ENCODE data around the gene PHF11. TPM values are rescaled to one million over a fixed set of nuclear protein-coding genes. Genes with fewer than 3 reads are reported as not detected.

Gene PHF11
- total RNA-seq, 4 donors from 2014 or later: 12.9 to 31.3 (median 19.6) TPM

DNA sequence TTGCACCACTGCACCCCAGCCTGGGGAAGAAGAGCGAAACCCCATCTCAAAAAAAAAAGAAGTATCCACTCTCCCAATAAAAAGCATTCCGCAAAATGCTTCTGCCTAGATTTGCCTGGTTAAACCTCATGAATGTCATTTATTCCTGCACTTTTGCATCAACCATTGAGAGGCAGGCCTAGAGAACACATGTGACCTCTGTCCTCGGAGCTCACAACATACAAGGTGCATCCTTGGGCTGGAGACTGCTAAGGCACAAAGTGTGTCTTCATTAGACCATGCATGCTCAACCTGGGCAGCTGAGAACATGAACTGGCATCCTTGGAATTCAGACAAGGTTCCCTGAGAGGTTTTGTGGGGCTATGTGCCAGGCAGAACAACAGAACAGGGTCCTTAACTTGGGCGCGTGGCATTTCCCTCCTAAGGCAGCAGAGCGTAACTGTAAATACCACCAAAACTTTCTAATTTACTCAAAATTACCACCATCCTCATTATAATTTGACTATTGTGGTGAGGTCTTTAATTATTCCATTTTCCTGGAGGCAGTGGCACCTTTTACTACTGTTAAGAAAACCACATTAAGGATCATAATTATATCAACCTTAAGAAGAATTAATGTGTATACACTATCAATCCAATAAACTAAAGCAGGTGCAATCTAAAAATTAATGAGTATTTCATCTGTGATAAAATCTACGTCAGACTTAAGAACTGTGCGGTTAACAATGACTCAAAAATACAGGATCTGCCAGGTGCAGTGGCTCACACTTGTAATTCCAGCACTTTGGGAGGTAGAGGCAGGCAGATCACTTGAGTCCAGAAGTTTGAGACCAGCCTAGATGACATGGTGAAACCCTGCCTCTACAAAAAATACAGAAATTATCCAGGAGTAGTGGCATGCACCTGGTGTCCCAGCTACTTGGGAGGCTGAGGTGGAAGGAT is 75.8 kb downstream of the PHF11 start:
- no peak overlapping the region for H3K4me3 ChIP-seq
- no peak for TF ChIP-seq POLR2A (IDR thresholded peaks at IDR 0.05)
- TF ChIP-seq, protein P1, sequence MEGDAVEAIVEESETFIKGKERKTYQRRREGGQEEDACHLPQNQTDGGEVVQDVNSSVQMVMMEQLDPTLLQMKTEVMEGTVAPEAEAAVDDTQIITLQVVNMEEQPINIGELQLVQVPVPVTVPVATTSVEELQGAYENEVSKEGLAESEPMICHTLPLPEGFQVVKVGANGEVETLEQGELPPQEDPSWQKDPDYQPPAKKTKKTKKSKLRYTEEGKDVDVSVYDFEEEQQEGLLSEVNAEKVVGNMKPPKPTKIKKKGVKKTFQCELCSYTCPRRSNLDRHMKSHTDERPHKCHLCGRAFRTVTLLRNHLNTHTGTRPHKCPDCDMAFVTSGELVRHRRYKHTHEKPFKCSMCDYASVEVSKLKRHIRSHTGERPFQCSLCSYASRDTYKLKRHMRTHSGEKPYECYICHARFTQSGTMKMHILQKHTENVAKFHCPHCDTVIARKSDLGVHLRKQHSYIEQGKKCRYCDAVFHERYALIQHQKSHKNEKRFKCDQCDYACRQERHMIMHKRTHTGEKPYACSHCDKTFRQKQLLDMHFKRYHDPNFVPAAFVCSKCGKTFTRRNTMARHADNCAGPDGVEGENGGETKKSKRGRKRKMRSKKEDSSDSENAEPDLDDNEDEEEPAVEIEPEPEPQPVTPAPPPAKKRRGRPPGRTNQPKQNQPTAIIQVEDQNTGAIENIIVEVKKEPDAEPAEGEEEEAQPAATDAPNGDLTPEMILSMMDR (IDR thresholded peaks at IDR 0.05): no peak
- intact Hi-C loops (cut with DNase I): no loop called here
- WGBS, 2 donors: 76 to 86% methylated on average over 8 of the region's 8 CpGs
- no peaks in the 10 kb centered on the region for H3K9me3 ChIP-seq
- peaks cover 5 to 47% (median 17%) of the 10 kb centered on the region in 3 donors for H3K4me1 ChIP-seq
- H3K36me3 ChIP-seq: peaks cover 0 to 5% (median 0%) of the 10 kb centered on the region in 3 donors
- H3K27me3 ChIP-seq: peaks cover 0 to 25% (median 0%) of the 10 kb centered on the region in 4 donors
- no peak overlapping the region for H3K27ac ChIP-seq
- DNase-seq: no peak

Other genes starting within 250 kb of the PHF11 start
- 1 to 10 TPM; 1.1 to 4.0 (median 2.8) TPM for gene CDADC1, start 248.0 kb upstream of the PHF11 start, total RNA-seq
- 10 to 100 TPM; 16.9 to 29.2 (median 21.2) TPM for gene CAB39L, start 51.9 kb upstream of the PHF11 start, total RNA-seq
- 1 to 10 TPM; 2.3 to 9.0 (median 4.8) TPM for gene SETDB2, start 51.7 kb upstream of the PHF11 start, total RNA-seq
- 10 to 100 TPM in 1 of 4 donors, 1 to 10 TPM in 3; 2.0 to 15.1 (median 5.7) TPM for gene RCBTB1, start 89.6 kb downstream of the PHF11 start, total RNA-seq
- gene ARL11, start 132.6 kb downstream of the PHF11 start, total RNA-seq: 1 to 10 TPM in 1 of 4 donors, under 1 TPM in 3; 0.22 to 1.9 (median 0.95) TPM
- gene EBPL, start 195.5 kb downstream of the PHF11 start, total RNA-seq: 100 to 1,000 TPM; 117 to 146 (median 127) TPM